Activated CD8-positive, alpha-beta memory T cell treated with anti-CD3 and anti-CD28 coated beads, Interleukin-2, amount 50 U/mL, for 48 hours (primary cell): Measurements from ENCODE around the gene ELMO3.
A peak's percentile ranks its signal among the peaks of the same experiment; 100 is the strongest.

Experiments
- DNase-seq: peaks from one replicate; pipeline ENCODE4 v3.0.0-alpha.2; 2020

Gene ELMO3

DNA sequence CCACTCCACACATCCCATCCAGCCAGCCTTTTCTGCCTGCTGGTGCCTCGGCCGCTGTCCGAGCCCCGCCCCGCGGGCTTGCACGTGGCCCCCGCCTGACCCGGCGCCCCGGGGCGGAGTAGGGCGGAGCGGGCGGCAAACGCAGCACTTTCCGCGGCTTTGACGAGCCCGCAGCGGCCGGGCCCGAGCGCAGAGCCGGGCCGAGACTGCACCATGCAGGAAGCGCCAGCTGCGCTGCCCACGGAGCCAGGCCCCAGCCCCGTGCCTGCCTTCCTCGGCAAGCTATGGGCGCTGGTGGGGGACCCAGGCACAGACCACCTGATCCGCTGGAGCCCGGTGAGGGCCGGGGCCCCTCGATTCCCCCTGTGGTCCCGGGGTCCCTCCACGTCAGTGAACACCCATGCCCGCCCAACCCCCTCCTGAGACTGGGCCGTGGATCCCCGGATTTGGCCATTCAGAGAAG, 34.3 kb upstream of the ELMO3 start, which contains the start of gene HSF4:
HSF4 (plus strand) TSS at position 147 of the 463 bp plus-strand sequence; CDS start at position 214, 67 bp downstream.
- DNase-seq, result no peak

DNA sequence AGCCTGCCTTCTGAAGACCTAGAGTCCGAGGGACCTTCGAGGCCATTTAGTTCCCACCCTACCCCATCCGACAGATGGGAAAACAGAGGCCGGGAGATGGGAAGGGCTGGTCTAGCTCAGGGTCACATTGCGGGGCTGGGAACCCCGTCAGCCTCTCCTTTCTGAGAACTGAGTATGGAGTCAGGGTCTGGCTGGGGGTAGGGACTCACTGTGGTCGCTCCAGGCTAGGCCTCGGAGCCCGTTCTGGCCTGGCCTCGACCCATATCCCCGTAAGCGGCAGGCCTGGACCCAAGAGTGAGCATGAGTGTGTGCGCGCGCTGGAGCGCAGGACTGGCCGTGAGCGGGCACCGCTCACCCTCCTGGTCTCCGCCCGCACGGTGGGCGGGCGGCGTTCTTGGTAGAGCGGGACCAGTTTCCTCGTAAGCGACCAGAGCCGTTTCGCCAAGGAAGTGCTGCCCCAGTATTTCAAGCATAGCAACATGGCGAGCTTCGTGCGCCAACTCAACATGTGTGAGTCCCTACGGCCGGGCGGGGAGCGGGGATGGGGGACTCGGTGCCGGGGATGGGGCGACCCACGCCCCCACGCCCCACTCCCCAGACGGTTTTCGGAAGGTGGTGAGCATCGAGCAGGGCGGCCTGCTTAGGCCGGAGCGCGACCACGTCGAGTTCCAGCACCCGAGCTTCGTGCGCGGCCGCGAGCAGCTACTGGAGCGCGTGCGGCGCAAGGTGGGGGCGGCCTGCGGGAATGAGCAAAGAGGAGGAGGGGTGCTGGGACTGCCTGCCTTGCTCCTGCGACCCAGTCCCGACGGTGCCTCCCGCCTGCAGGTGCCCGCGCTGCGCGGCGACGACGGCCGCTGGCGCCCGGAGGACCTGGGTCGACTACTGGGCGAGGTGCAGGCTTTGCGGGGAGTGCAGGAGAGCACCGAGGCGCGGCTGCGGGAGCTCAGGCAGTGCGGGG, 33.5 kb upstream of the ELMO3 start:
- DNase-seq, result peak; percentile 66

DNA sequence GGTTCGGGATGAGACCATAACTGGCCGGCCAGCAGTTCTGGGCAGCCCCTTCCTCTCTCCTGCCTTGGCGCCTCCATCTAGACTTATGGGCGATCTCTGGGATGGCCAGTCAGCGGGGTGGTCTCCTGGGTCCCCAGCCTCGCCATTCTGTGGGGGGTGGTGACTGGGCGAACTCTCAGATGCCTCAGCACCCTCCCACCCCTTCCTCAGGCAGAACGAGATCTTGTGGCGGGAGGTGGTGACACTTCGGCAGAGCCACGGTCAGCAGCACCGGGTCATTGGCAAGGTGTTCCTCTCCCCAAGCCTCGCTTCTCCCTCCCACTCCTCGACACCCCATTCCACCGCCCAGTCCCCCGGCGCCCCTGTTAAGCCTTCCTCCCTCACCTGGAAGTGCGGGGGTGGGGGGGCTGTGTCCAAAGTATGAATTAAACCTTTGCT, 32.8 kb upstream of the ELMO3 start:
- no peak for DNase-seq

DNA sequence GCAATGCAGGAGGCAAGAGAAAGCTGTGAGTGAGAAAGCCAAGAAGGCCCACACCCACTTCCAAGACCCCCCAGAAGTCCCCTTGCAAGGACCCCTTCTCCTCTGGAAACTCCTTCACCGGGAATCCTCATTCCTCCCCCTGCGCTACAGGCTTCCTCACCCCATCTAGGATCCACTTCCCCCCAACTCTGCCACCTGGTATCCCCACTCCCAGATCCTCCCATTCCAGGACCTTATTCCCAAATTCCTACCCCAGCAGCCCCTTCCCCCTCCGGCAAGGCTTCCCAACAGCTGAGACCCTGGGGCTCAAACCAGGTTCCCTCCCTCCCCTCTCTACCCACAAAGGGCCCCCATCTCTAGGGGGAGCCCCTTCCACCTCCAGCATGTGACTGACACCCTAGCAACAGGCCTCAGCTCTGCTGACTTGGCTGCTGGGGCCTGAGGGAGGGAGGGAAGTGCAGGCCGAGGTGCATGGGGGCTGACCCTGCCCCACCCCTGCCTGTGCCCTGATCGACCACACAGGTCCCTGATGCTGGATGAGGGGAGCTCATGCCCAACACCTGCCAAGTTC, 32.2 kb upstream of the ELMO3 start:
- no peak for DNase-seq

DNA sequence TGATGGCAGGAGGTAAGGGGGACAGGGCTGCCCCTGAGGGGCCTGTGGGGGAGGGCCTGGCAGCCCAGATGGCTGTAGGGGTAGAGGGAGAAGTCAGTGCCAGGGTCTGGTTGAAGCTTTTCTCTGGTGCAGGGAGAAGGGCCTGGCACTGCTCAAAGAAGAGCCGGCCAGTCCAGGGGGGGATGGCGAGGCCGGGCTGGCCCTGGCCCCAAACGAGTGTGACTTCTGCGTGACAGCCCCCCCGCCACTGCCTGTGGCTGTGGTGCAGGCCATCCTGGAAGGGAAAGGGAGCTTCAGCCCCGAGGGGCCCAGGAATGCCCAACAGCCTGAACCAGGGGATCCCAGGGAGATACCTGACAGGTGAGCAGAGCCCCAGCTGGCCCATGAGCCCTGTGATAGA, 31.3 kb upstream of the ELMO3 start:
- no peak for DNase-seq

DNA sequence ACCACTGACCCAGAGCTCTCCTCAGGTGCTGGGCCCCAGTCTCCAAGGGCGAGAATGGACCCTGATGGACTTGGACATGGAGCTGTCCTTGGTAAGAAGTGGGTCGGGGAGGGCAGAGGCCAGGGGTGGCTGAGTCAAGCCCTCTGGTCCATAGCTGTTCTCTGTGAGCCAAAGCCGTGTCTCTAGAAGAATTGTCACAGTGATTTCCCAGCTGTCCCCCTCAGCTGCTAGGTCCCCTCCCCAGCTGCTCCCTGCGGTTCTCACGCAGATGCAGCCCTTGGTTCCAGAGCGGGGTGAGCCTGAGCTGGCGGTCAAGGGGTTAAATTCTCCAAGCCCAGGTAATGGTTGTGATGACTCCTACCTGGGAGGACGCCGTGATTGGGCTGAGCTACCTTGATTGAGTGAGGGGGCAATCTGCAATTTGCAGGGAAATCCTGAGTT, 29.9 kb upstream of the ELMO3 start:
- DNase-seq, result no peak

DNA sequence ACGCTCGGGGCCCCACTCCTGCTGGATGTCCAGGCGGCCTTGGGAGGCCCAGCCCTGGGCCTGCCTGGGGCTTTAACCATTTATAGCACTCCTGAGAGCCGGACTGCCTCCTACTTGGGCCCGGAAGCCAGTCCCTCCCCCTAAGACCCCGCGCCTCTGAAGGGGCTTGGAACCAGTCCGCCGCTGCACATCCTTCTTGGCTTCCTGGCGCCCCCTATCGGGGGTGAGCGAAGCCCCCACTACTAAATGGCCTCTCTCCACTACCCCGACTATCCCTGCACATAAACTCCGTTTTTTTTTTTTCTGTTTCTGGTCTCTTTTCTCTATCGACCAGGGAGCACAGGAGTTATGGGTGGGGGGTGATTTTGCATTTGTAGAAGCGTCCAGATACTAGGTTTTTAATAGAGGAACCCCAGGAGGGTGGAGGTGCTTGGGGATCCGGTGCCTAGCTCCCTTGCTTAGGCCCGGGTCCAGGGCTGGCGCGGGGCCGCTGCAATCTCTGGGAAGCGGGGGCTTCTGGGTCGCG, 29.2 kb upstream of the ELMO3 start:
- peak; percentile 81 for DNase-seq

DNA sequence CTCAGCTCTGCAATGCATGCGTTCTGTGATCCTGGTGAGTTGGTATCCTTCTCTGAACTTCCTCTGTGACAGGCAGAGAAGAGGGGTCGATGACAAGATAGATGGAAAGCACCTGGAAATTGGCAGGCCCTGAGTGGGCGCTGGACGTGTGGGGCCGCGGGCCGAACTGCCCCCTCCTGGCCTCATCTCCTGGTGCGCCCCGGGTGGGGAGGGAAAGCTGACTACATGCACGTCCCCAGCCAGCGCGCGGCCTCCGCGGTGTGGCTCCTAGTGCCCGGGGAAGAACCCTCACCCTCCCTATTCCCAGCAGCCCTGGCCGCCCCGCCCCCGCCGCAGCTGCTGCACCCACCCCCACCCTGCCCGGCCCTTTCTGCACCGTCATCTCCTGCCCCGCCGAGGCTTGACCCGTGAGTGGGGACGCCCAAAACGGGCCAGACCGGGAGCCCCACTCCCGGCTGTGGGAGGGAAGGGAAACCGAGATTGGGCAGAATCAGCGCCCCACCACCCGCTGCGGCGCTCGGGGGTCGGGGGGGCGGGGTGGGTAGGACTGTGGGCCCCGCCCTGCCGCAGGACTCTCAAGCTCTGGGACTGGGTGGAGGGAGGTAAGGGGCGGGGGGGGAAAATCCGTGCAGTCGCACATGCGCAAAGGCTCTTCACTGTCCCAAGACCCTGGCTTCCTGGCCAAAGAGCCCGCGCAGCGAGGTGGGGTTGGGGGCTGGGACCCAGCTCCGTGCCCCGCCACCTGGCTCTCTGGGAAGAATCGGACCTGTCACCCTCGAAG, 28.6 kb upstream of the ELMO3 start, which contains the start of gene NOL3:
NOL3 (plus strand) TSS at position 371 of the 781 bp plus-strand sequence.
- peak; percentile 84 for DNase-seq

DNA sequence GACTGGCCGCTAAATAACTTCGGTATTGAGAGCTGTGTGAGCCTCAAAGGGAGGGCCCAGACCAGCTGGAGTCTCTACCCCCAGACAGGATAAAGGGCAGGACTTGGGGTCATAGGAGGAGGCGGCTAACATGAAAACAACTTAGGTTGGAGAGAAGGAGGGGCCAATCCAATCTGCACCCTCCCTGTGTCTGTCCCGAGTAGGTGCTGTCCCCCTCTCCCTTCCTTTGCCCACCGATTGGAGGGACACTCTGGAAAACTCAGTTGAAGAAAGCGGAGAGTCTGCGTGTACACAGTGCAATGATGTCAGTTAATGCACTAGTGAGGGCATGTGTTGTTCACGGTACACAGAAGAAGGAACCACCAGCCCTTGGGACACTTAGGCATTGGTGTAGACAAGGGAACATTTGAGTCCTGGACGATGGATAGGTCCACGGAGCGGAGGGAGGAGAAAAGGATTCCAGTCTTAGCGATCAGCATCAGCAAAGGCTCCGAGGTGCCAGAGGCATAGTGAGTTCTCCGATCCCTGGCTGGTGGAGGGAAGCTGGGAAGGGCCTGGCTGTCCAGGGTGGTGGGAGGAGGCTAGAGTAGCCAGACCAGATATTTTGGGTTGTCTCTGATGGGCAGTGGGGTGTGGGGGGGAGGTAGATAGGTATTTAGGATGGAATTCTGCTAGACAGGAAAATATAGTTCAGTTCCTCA, 27.8 kb upstream of the ELMO3 start:
- no peak for DNase-seq

DNA sequence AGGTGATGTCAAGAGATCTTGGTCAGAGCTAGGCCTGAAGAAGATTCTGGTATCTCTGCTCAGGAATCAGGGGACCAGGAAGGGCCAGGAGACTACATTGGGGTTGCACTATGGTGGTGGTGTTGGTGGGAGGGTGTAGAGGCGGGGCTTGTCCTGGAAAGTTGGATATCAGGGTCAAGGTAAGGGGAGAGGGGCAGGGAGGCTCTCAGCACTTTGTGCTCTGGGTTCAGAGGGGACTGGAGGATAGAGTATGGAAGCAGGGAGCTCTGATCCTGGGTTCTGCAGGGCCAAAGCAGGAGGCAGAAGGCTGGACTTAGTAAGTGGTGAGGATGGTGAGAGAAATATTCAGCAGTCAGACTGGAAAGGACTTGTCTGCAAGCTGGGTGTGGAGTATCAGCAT, 25.6 kb upstream of the ELMO3 start:
- no peak for DNase-seq

DNA sequence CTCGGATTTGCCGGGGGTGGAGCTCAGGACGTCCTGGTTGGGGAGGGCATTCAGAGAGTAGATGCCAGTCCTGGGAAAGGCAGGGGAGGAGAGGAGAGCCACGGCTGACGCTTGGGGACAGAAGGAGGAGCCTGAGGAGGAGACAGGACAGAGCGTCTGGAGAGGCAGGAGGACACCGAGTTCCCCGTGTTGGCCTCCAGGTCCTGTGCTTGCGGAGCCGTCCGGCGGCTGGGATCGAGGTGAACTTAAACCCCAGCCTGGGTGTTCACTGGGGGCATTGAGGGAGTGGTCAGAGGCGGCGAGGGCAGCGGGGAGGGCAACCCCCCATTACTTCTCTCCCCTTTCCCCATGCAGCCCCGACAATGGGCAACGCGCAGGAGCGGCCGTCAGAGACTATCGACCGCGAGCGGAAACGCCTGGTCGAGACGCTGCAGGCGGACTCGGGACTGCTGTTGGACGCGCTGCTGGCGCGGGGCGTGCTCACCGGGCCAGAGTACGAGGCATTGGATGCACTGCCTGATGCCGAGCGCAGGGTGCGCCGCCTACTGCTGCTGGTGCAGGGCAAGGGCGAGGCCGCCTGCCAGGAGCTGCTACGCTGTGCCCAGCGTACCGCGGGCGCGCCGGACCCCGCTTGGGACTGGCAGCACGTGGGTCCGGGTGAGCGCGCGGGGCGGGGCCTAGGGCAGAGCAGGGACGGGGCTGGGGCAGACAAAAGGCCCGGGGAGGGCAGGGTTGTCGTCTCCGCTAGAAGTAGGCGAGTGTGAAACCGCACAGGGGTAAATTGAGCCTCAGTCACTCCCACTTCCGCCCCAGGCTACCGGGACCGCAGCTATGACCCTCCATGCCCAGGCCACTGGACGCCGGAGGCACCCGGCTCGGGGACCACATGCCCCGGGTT, 24.9 kb upstream of the ELMO3 start:
- DNase-seq, result peak; percentile 83

DNA sequence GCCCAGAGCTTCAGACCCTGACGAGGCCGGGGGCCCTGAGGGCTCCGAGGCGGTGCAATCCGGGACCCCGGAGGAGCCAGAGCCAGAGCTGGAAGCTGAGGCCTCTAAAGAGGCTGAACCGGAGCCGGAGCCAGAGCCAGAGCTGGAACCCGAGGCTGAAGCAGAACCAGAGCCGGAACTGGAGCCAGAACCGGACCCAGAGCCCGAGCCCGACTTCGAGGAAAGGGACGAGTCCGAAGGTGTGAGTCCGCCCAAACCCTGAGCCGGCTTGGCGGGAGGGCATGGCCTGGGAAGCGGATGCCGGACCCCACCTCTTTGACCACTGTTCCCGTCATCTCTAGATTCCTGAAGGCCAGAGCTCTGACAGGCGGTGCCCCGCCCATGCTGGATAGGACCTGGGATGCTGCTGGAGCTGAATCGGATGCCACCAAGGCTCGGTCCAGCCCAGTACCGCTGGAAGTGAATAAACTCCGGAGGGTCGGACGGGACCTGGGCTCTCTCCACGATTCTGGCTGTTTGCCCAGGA, 24.2 kb upstream of the ELMO3 start:
- no peak for DNase-seq

DNA sequence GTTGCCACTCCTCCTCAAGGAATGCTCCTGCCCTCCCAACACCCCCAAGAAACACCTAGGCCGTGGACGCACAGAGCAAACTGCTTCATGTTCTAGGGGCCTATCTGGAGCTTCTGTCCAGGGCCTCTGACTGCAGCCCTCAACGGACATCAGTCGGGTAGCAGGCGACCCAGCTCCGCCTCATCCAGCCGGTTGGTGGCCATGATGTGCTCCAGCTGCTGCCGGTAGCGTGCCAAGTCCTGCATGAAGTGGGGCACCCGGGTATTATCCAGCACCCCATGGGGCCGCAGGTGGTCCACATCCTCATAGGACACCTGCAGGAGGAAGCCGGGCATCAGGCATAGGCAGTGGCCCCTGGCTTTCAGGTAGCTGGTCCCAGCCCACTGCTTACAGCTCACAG, 22.3 kb upstream of the ELMO3 start:
- DNase-seq, result no peak

DNA sequence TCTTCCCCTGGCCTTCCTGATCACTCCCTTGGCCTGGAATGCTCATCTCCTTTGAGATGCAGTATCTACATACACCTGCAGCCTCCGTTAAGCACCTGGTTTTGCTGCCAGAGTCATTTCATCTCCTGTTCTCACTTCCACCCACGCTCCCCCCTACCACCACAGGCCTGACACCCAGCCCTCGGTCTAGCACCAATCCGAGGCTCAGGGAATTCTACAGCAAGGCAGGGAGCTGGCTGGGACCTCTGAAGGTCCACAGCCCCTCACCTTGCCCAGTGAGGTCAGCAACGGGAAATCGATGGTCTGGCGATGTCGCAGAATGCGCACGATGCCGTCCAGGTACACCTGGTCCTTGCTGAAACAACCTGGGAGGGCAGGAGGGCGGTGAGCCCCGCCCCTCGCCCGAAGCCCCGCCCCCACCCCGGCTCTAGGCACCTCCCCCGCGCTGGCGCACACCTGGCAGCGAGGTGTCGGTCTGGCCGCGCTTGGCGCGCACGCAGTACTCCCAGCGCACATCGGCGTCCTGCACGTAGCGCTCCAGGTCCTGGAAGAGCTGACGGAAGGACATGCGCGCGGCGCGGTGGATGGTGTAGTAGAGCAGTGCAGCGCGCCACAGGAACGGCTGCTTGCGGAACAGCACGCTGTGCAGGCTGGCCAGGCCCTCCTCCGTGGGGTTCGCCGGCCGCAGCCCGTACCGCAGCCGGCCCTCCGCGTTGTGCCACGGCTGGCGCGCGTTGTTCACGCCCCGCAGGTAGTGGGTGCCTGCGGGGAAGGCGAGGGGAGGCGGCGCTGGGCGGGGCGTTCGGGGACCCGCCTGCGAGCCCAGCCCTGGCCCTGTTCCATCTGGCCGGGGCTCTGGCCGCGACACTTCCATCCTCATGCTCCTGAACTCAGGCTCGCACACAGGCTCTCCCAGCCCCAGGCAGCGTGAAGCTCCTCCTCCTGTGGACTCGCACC, 20.9 kb upstream of the ELMO3 start:
- DNase-seq, result peak; percentile 75

DNA sequence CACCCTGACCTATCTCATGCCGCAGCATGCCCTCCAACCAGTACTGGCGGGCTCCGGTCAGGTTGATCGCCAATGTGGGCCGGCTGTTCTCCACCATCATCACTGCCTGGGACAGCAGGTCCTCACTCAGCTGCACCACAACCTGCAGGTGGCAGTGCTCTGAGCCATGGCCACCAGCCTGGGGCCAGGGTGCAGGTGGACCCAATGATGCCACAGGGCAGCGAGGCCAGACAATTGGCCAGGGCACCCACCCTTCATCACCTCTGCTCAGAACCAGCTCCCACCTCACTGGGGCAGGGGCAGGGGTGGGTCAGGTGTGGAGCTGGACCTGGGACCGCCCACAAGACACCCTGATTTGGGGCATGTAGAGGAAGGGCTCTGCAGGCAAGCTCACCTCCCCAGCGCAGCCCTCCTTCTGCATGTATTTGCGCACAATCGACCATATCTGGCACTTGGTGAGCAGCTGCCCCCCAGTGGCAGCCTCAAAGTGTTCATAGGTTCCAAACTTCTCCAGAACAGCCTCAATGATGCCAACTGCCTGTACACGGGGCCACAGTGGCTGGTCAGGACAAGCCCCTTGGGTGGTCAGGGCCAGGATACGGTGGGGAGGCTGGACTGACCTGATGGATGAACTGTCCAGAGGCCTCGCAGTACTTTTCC, 19.4 kb upstream of the ELMO3 start:
- DNase-seq, result no peak

DNA sequence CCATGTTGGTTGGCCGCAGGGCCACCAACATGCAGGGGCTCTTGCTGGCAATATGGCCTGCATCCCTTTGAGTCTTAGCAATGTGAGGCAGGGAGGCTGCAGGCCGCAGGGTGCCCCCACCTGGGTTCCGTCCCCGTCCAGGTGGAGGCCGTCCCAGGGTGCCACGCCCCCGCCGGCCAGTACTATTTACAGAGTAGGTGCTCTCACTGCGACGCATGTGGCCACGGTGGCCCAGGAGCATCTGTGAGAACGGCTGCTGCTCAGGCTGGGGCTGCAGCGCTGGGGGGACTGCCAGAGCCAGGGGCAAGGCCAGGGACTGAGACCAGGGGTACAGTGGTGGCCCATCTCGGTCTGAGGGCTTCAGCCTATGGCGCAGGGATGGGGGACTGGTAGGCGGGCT, 18.8 kb upstream of the ELMO3 start:
- DNase-seq, result no peak

DNA sequence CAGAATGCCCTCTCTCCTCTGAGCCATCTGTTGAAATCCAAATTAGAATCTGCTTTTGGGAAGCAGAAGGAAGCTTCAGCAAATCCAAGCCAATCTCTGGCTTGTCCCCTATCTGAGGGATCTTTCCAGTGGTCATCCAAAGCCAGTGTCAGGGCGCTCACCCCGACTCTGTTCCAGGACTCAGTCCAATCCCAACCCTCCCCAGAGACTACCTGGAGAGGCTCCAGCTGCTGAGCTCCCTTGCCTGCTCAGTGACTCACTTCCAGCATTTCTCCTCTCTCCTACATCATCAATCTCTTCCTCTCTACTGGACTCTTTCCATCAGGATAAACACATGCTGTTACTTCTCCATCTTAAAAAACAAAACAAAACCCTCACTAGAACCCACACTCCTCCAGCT, 17.6 kb upstream of the ELMO3 start:
- DNase-seq, result no peak

DNA sequence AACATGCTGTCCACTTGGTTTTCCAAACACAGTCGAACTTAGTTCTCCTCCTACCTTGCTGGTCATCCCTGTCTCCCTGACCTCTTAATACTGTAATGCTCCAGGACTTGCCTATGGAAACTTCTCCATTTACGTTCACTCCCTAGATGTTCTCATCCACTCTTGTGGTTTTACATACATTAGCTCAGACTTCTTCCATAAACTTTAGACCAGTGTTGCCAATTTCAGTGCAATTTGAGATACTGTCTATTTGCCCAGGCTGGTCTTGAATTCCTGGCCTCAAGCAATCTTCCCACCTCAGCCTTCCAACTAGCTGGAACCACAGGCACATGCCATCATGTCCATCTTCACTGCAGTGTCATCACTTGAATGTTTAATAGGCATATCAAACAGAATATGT, 16.6 kb upstream of the ELMO3 start:
- no peak for DNase-seq

DNA sequence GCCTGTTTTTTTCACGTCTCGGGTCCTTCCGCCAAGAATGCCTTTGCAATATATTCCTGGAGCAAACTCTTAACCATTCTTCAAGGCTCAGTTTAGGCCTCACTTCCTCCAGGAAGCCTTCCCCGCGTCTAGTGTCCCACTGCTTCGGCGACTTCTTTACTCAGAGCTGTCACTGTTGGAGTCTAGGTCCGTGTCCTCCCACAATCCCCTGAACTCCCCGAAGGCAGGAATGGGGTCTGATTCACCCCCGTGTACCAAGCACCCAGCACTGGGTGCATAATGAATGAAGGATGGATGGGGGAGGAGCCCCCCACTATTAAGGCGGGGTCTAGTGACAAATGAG, 15.7 kb upstream of the ELMO3 start:
- DNase-seq, result no peak
